ENCODE data around the gene UBAP2. TPM values are rescaled to one million over a fixed set of nuclear protein-coding genes. Genes with fewer than 3 reads are reported as not detected.

Gene UBAP2
- total RNA-seq, 2 experiments from 2014 or later = 43.4 to 45.6 TPM

GRCh38 chr9:33932078-33932807, 116.4 kb downstream of the UBAP2 start:
- TF ChIP-seq, protein P1, sequence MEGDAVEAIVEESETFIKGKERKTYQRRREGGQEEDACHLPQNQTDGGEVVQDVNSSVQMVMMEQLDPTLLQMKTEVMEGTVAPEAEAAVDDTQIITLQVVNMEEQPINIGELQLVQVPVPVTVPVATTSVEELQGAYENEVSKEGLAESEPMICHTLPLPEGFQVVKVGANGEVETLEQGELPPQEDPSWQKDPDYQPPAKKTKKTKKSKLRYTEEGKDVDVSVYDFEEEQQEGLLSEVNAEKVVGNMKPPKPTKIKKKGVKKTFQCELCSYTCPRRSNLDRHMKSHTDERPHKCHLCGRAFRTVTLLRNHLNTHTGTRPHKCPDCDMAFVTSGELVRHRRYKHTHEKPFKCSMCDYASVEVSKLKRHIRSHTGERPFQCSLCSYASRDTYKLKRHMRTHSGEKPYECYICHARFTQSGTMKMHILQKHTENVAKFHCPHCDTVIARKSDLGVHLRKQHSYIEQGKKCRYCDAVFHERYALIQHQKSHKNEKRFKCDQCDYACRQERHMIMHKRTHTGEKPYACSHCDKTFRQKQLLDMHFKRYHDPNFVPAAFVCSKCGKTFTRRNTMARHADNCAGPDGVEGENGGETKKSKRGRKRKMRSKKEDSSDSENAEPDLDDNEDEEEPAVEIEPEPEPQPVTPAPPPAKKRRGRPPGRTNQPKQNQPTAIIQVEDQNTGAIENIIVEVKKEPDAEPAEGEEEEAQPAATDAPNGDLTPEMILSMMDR (IDR thresholded peaks at IDR 0.05) = no peak
- DNase-seq = no peak
- Mint-ChIP-seq H3K9me3 (no peaks in the 10 kb centered on the region), H3K27me3 (no peaks in the 10 kb centered on the region), H3K27ac (no peak overlapping the region), H3K4me3 (no peak overlapping the region), H3K4me1 (ENCODE audit: low read depth) (no peaks in the 10 kb centered on the region), H3K36me3 (ENCODE audit: low read depth) (peaks cover 40% of the 10 kb centered on the region)
- no peak for ATAC-seq
- CTCF ChIA-PET = interaction anchor here (1.2 to 1.4 kb wide), 2 partner anchors 31 to 142 kb away, joined by 3 to 4 read pairs; no protein-coding TSS in a partner anchor
- POLR2A ChIA-PET = no interaction called here
- intact Hi-C loops (cut with micrococcal nuclease) = no loop called here

DNA sequence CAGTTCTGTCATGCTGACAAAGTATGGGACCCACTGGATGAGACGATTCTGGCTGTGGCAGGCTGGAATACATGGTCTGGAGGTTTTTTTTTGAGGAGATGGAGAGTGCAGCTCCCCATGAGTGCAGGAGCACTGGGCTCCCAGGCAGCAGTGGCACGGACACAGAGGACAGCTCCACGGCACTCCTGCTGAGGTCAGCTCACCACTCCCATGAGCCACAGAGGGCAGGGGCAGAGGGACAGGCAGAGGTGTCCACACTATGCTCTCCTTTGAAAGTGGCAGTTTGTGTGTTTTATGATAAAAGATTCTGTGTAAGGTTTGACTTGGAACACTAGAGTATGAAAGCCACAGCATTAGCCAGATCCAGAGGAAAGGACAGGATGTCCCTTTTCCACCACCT, 117.4 kb downstream of the UBAP2 start:
- intact Hi-C loops (cut with micrococcal nuclease) = no loop called here
- TF ChIP-seq, protein P1 (IDR thresholded peaks at IDR 0.05) = no peak
- H3K36me3 Mint-ChIP-seq (ENCODE audit: low read depth) = peaks cover 39% of the 10 kb centered on the region
- ChIA-PET CTCF (no interaction called here), POLR2A (no interaction called here)
- ATAC-seq = no peak
- H3K27me3 Mint-ChIP-seq = no peaks in the 10 kb centered on the region
- no peaks in the 10 kb centered on the region for H3K9me3 Mint-ChIP-seq
- no peak for DNase-seq
- no peaks in the 10 kb centered on the region for H3K4me1 Mint-ChIP-seq (ENCODE audit: low read depth)
- no peak overlapping the region for H3K4me3 Mint-ChIP-seq
- no peak overlapping the region for H3K27ac Mint-ChIP-seq

DNA sequence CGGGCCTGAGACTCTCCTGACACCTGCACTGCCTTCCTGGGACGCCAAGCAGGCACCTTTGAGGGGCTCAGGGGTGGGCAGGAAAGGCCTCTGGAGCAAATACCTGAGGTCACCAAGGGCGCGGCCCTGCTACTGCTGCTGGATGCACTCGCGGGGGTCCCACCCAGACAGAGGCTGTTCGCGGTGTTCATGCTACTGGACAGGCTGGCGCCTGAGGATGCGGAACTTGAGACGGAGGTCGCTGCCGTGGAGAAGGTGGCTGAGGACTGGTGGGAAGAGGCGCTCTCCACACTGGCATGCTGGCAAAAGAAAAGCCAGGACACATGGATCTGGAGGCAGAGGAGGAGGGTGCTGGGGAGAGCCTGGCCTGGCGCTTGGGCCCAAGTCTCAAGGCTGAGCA, 121.0 kb downstream of the UBAP2 start:
- CTCF ChIA-PET = no interaction called here
- Mint-ChIP-seq H3K27ac (no peak overlapping the region), H3K4me3 (no peak overlapping the region), H3K27me3 (no peaks in the 10 kb centered on the region), H3K9me3 (no peaks in the 10 kb centered on the region), H3K36me3 (ENCODE audit: low read depth) (peaks cover 37% of the 10 kb centered on the region), H3K4me1 (ENCODE audit: low read depth) (no peaks in the 10 kb centered on the region)
- POLR2A ChIA-PET = interaction anchor here (0.7 kb wide), 1 partner anchor 42 kb away, joined by 3 read pairs; no protein-coding TSS in a partner anchor
- TF ChIP-seq, protein P1 (IDR thresholded peaks at IDR 0.05) = no peak
- ATAC-seq = no peak
- intact Hi-C loops (cut with micrococcal nuclease) = no loop called here
- DNase-seq = no peak

- ChIA-PET POLR2A (no interaction called here), CTCF (interaction anchor here (0.8 to 1.3 kb wide), 2 partner anchors 9 to 273 kb away, joined by 3 read pairs; no protein-coding TSS in a partner anchor)
- no peak overlapping the region for H3K4me3 Mint-ChIP-seq
- H3K27ac Mint-ChIP-seq = peak overlapping the region; percentile 28
- no peaks in the 10 kb centered on the region for H3K4me1 Mint-ChIP-seq (ENCODE audit: low read depth)
- H3K27me3 Mint-ChIP-seq = no peaks in the 10 kb centered on the region
- TF ChIP-seq, protein P1 (IDR thresholded peaks at IDR 0.05) = no peak
- H3K36me3 Mint-ChIP-seq (ENCODE audit: low read depth) = peaks cover 33% of the 10 kb centered on the region
- no peaks in the 10 kb centered on the region for H3K9me3 Mint-ChIP-seq
- no peak for DNase-seq
- intact Hi-C loops (cut with micrococcal nuclease) = no loop called here
- ATAC-seq = no peak
Observed at GRCh38 chr9:33926746-33927485, 121.8 kb downstream of the UBAP2 start.
